ENCODE results near the gene SLC9A7.

The SLC9A7 gene

GRCh38 chrX:46716796-46717195 lies 42.1 kb downstream of the SLC9A7 start:
- no peak overlapping the region for H3K4me3 ChIP-seq (ENCODE audit: low read depth, low read length)
- no peak overlapping the region for H3K27ac ChIP-seq (ENCODE audit: extremely low read depth, low read depth, low read length)
- ChIA-PET CTCF (no interaction called here), POLR2A (no interaction called here)
- H3K36me3 ChIP-seq (ENCODE audit: control insufficient read depth in 2 of 2, insufficient read depth in 1 of 2, low read length in 2 of 2) = no peaks in the 10 kb centered on the region
- no peaks in the 10 kb centered on the region for H3K9me3 ChIP-seq (ENCODE audit: control insufficient read depth, insufficient read depth, low read depth, low read length)
- H3K4me1 ChIP-seq (ENCODE audit: control insufficient read depth, insufficient read depth, low read length) = no peaks in the 10 kb centered on the region
- TF ChIP-seq ZNF10 (tag by site-specific recombination; IDR thresholded peaks at IDR 0.05) (no peak), ZNF510 (tag by site-specific recombination; IDR thresholded peaks at IDR 0.05; ENCODE audit: insufficient replicate concordance) (no peak), ZNF24 (tag by site-specific recombination; IDR thresholded peaks at IDR 0.05) (no peak), PATZ1 (tag by site-specific recombination; IDR thresholded peaks at IDR 0.05) (no peak), OSR2 (tag by site-specific recombination; IDR thresholded peaks at IDR 0.05) (no peak), ZNF37A (tag by site-specific recombination; IDR thresholded peaks at IDR 0.05) (no peak), PBX3 (CRISPR knock-in tag; IDR thresholded peaks at IDR 0.05) (no peak), PRDM2 (tag by site-specific recombination; IDR thresholded peaks at IDR 0.05; ENCODE audit: borderline replicate concordance) (no peak), SALL2 (tag by site-specific recombination; IDR thresholded peaks at IDR 0.05; ENCODE audit: borderline replicate concordance) (no peak), ZNF112 (tag by site-specific recombination; IDR thresholded peaks at IDR 0.05) (no peak), SP3 (tag by site-specific recombination; IDR thresholded peaks at IDR 0.05) (no peak), ZBTB44 (tag by site-specific recombination; IDR thresholded peaks at IDR 0.05) (no peak), KLF16 (tag by site-specific recombination; IDR thresholded peaks at IDR 0.05) (no peak), ZNF777 (tag by site-specific recombination; IDR thresholded peaks at IDR 0.05; ENCODE audit: borderline replicate concordance) (no peak), FEZF1 (tag by site-specific recombination; IDR thresholded peaks at IDR 0.05) (no peak), ZNF132 (tag by site-specific recombination; IDR thresholded peaks at IDR 0.05; ENCODE audit: borderline replicate concordance) (no peak)
